K562 (cell line): Measurements from ENCODE around the gene KDM4F. TPM values are rescaled to one million over a fixed set of nuclear protein-coding genes. Genes with fewer than 3 reads are reported as not detected.
A peak's percentile ranks its signal among the peaks of the same experiment; 100 is the strongest.

Source experiments
- ATAC-seq: fragments of 200-7000 bp; cut with Tn5 transposase; 3 replicates; pipeline ENCODE4 v1.9.1; 2020; ENCODE audit warnings: moderate library complexity
- BruUV-seq: library from RNA; stranded (reverse); fragments of 400-500 nt; replicated peaks from 2 replicates; lab custom pipeline; 2021; lab: Mats Ljungman, UMichigan
- CTCF ChIA-PET: fragments of 300-600 bp; formaldehyde crosslinking; extraction: SDS; loops from one replicate; lab custom pipeline; 2021; ENCODE audit warnings: low intra/inter-chr PET ratio; lab: Yijun Ruan, JAX
- POLR2A ChIA-PET: fragments of 300-600, 350-650 bp; sonication (Branson Sonifier 250); formaldehyde crosslinking; extraction: SDS; loops from one replicate; lab custom pipeline; 2021; ENCODE audit warnings: antibody characterized with exemption, inconsistent platforms; lab: Yijun Ruan, JAX
- DNase-seq, 4 experiments: peaks; one replicate each; pipeline versions ENCODE4 v3.0.0 to v3.0.0-alpha.2; 2011 to 2018; ENCODE audit warnings: low spot score in 3 of 4, mixed read lengths in 3 of 4; ENCODE audit errors: extremely low read depth in 1 of 4
- FAIRE-seq: peaks from 2 replicates; lab custom pipeline; 2011; peaks lifted over from hg19 to GRCh38; lab: Jason Lieb, UNC
- H2AFZ ChIP-seq: 2 replicates; pipeline ENCODE4 v1.6.0; 2011; ENCODE audit warnings: low read depth, low read length, control low read depth, inconsistent platforms
- H3K27ac ChIP-seq: fragments of 200-600 bp; 3 replicates; pipeline ENCODE4 v1.8.0; 2011; ENCODE audit warnings: low read depth, mild to moderate bottlenecking, control low read depth, inconsistent platforms, low read length, moderate library complexity, mixed read lengths; ENCODE audit errors: extremely low read depth
- H3K27me3 ChIP-seq, 2 experiments: fragments of 300-600 bp in 1 of 2; 2 replicates in 1 of 2; 3 replicates in 1 of 2; pipeline versions ENCODE4 v1.6.0 to v1.8.0; 2011; ENCODE audit warnings: inconsistent platforms in 2 of 2, low read length in 2 of 2, mild to moderate bottlenecking in 1 of 2, mixed read lengths in 1 of 2, moderate library complexity in 1 of 2; ENCODE audit not compliant: control insufficient read depth in 2 of 2, insufficient read depth in 2 of 2
- H3K36me3 ChIP-seq: fragments of 300-600 bp; 3 replicates; pipeline ENCODE4 v1.8.0; 2011; ENCODE audit warnings: mild to moderate bottlenecking, low read length, inconsistent platforms; ENCODE audit not compliant: control insufficient read depth, insufficient read depth
- H3K4me1 ChIP-seq, 2 experiments: fragments of 200-600 bp in 1 of 2; replicated peaks in 1 of 2; 2 replicates in 1 of 2; 3 replicates in 1 of 2; pipeline versions ENCODE4 v1.5.1 to v1.8.0; 2011; ENCODE audit warnings: inconsistent platforms in 2 of 2, low read length in 2 of 2, mild to moderate bottlenecking in 1 of 2, mixed read lengths in 1 of 2, moderate library complexity in 1 of 2; ENCODE audit not compliant: control insufficient read depth in 2 of 2, insufficient read depth in 2 of 2
- H3K4me2 ChIP-seq: 2 replicates; pipeline ENCODE4 v1.6.1; 2011; ENCODE audit warnings: low read length, control low read depth, inconsistent platforms, mixed read lengths; ENCODE audit not compliant: insufficient read depth
- H3K4me3 ChIP-seq: fragments of 200-600 bp; sonication (generic), shearing (Covaris generic); 2 replicates; pipeline ENCODE4 v1.5.1; 2016; ENCODE audit warnings: control low read depth, inconsistent platforms
- H3K79me2 ChIP-seq: fragments of 200-600 bp; 3 replicates; pipeline ENCODE4 v1.8.0; 2011; ENCODE audit warnings: low read length, inconsistent platforms; ENCODE audit not compliant: control insufficient read depth, insufficient read depth
- H3K9ac ChIP-seq, 2 experiments: 2 replicates each; pipeline versions ENCODE4 v1.6.0 to v1.6.1; 2011; ENCODE audit warnings: low read depth in 2 of 2, low read length in 2 of 2, control low read depth in 1 of 2, inconsistent platforms in 1 of 2, mild to moderate bottlenecking in 1 of 2, mixed read lengths in 1 of 2; ENCODE audit not compliant: insufficient read depth in 1 of 2
- H3K9me1 ChIP-seq: one replicate; pipeline ENCODE4 v1.6.0; 2011; ENCODE audit warnings: inconsistent platforms, mild to moderate bottlenecking, low read length, moderate library complexity; ENCODE audit not compliant: control insufficient read depth, insufficient read depth
- H3K9me3 ChIP-seq: replicated peaks from 2 replicates; pipeline ENCODE4 v1.5.1; 2011; ENCODE audit warnings: low read depth, low read length, inconsistent platforms; ENCODE audit not compliant: control insufficient read depth, insufficient read depth
- H4K20me1 ChIP-seq: replicated peaks from 2 replicates; pipeline ENCODE4 v1.6.1; 2011; ENCODE audit warnings: low read length, inconsistent platforms, mixed read lengths; ENCODE audit not compliant: control insufficient read depth, insufficient read depth
- CEBPB ChIP-seq: fragments of 450-650 bp; IDR thresholded peaks from 2 replicates; pipeline ENCODE4 v1.6.1; 2016; ENCODE audit warnings: missing genetic modification characterization, missing compliant biosample characterization
- CEBPG ChIP-seq, 3 experiments: fragments of 200-800 bp in 1 of 3; sonication (Bioruptor generic) in 1 of 3; sonication (generic) in 1 of 3; formaldehyde crosslinking in 1 of 3; IDR thresholded peaks in 2 of 3; conservative IDR thresholded peaks in 1 of 3; 2 replicates each; pipeline versions ENCODE4 v1.6.1 to v1.8.0; 2016 to 2022; ENCODE audit warnings: missing compliant biosample characterization in 2 of 3, missing genetic modification characterization in 2 of 3, mild to moderate bottlenecking in 1 of 3, missing genetic modification reagents in 1 of 3
- RAD51 ChIP-seq: fragments of 450-650 bp; IDR thresholded peaks from 2 replicates; pipeline ENCODE4 v1.7.1; 2016; ENCODE audit warnings: low read depth, mild to moderate bottlenecking, borderline replicate concordance
- SPI1 ChIP-seq: IDR thresholded peaks from 2 replicates; pipeline ENCODE4 v1.6.1; 2011; ENCODE audit warnings: low read depth, low read length, control low read depth, borderline replicate concordance
- WGBS: fragments of 100-300 bp; shearing (Covaris generic); methylation state at CpG from one replicate; pipeline ENCODE4 v1.1.6; 2016; ENCODE audit warnings: low coverage, mixed read lengths; ENCODE audit not compliant: insufficient coverage; ENCODE audit errors: missing lambda C conversion rate; 5-methylcytosine and 5-hydroxymethylcytosine counted together
- in situ Hi-C: fragments of 300-500 bp; cut with MboI; formaldehyde crosslinking; loops from 4 replicates; pipeline ENCODE4 v1.15.0; 2018; ENCODE audit warnings: inconsistent platforms, mixed read lengths
- intact Hi-C: fragments of 100-400 bp; cut with micrococcal nuclease; formaldehyde crosslinking; loops from 2 replicates; pipeline ENCODE4 v1.14.2; 2022
- polyA plus RNA-seq, 8 experiments: library from polyadenylated mRNA; depleted of rRNA in 4 of 8; stranded (reverse) in 5 of 8; unstranded in 3 of 8; fragments of >200 nt; fragmentation: Nextera tagmentation in 2 of 8; fragmentation: Illumina TruSeq in 1 of 8; extraction: Ambion mirVana in 2 of 8; extraction: Trizol in 1 of 8; gene quantifications; 2 replicates each; pipeline versions ENCODE4 v1.2.1 to v1.2.3, GENCODE V29; 2011 to 2014; ENCODE audit warnings: inconsistent platforms in 1 of 8, missing spikeins in 1 of 8
- total RNA-seq, 7 experiments: library from RNA; depleted of rRNA in 6 of 7; stranded (reverse); fragments of >200 nt in 6 of 7; fragmentation: Illumina TruSeq in 2 of 7; extraction: Trizol in 2 of 7; gene quantifications; 2 replicates each; pipeline versions ENCODE4 v1.2.1 to v1.2.3, GENCODE V29; 2011 to 2021; ENCODE audit warnings: low replicate concordance in 1 of 7
- TF ChIP-seq, protein P1 (sequence below): fragments of 250-450 bp; sonication (Bioruptor Pico); IDR thresholded peaks from 2 replicates; pipeline ENCODE4 v1.4.0; 2020
- TF ChIP-seq, protein P2 (sequence below): fragments of 450-650 bp; IDR thresholded peaks from 2 replicates; pipeline ENCODE4 v1.6.1; 2016
- TF ChIP-seq, protein P3 (sequence below), 2 experiments: fragments of 450-650 bp; formaldehyde crosslinking in 1 of 2; IDR thresholded peaks; 2 replicates each; pipeline versions ENCODE4 v1.4.0 to v1.6.1; 2014 to 2020; ENCODE audit warnings: mild to moderate bottlenecking in 2 of 2, borderline replicate concordance in 1 of 2, low read depth in 1 of 2

The KDM4F gene
- total and polyA plus RNA-seq, 9 of the 15 experiments (the other 6 are each of a cell fraction or from before 2014, with no cell fraction given) = not detected

DNA sequence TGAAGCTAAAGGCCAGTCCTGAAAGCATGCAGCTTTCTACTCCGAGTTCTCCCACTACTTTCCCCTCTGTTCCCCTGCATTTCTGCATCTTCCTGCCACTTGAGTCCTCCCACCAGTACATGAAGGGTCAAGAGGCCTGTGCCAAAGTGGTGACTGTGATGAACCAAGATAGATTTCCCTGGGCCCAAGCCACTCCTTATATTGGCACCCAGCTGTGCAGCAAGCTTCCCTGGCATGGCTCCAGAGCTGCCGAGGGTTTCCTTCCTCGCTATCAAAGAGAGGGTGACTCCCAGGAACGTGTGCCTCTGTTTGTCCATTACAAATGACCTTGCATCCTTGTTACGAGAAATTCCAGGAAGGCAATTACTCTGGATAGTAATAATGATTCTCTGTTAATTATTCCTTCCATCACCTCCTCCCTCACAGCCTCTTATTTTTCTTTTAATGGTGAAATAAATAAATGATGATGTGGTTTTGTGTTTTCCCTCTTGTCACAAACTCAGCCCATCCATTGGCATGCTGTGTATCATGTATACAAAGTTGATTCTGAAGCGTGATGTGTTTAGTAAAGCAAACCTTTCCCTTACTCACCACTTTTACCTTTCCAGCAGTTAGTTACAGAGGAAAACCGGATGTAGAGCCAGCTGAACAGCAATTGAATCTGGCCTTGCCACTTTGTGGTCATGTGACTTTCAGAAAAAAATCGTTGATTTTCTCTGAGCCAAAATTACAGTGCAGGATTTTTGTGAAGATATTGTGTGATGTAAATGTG, 25.8 kb downstream of the KDM4F start (continued):
- TF ChIP-seq, protein P1, sequence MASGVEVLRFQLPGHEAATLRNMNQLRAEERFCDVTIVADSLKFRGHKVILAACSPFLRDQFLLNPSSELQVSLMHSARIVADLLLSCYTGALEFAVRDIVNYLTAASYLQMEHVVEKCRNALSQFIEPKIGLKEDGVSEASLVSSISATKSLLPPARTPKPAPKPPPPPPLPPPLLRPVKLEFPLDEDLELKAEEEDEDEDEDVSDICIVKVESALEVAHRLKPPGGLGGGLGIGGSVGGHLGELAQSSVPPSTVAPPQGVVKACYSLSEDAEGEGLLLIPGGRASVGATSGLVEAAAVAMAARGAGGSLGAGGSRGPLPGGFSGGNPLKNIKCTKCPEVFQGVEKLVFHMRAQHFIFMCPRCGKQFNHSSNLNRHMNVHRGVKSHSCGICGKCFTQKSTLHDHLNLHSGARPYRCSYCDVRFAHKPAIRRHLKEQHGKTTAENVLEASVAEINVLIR (CRISPR knock-in tag) = no peak
- peak; percentile 53; the same call in 1 of the 2 replicates for TF ChIP-seq RAD51

DNA sequence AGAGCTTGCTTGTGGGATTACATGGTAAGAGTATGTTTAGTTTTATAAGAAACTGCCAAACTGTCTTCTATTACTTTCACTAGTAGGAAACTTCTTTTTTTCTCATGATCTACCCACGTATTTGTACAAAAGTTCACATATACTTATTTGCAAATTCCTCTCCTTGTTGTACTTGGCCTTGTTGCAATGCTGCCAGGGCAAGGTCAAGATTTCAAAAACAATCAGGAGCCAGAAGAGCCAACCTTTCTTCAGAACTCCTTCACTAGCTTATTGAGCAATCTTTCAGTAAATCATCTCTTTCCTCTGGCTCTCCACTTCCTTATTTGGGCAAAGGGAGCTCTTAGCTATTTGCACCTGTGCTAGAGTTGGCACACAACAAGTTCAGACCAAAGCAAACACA, 27.2 kb downstream of the KDM4F start:
- H3K36me3 ChIP-seq = no peaks in the 10 kb centered on the region
- H3K4me3 ChIP-seq = no peak overlapping the region
- H4K20me1 ChIP-seq = no peaks in the 10 kb centered on the region
- H3K4me2 ChIP-seq = no peak overlapping the region
- DNase-seq (no peak), ATAC-seq (no peak), FAIRE-seq (no peak)
- POLR2A ChIA-PET = interaction anchor here (1.2 to 1.5 kb wide), 3 partner anchors 12 to 30 kb away, joined by 4 to 5 read pairs (median 4); partner anchors contain the start of gene ENDOD1
- H3K9me1 ChIP-seq = no peaks in the 10 kb centered on the region
- BruUV-seq = no TSS peak
- in situ Hi-C loops = no loop called here
- intact Hi-C loops = no loop called here
- no peaks in the 10 kb centered on the region for H3K27me3 ChIP-seq
- 0% methylated on average over 1 of the region's 1 CpG for WGBS
- no peaks in the 10 kb centered on the region for H3K79me2 ChIP-seq
- H2AFZ ChIP-seq = no peak overlapping the region
- CTCF ChIA-PET = no interaction called here
- H3K27ac ChIP-seq = no peak overlapping the region
- H3K9me3 ChIP-seq = no peaks in the 10 kb centered on the region
- H3K9ac ChIP-seq = no peak overlapping the region
- peaks cover 0 to 11% of the 10 kb centered on the region in 2 experiments; a peak in 3 of 5 replicates for H3K4me1 ChIP-seq
- TF ChIP-seq CEBPB (tag) (peak; percentile 97), CEBPG (CRISPR knock-in tag; IDR thresholded peaks at IDR 0.05) (peak; percentile 89), CEBPG (tag; conservative IDR thresholded peaks at IDR 0.05 in 1 of 2, IDR thresholded peaks at IDR 0.05 in 1 of 2) (peak; percentile 93 to 99), SPI1 (peak; percentile 90)
- TF ChIP-seq, protein P2, sequence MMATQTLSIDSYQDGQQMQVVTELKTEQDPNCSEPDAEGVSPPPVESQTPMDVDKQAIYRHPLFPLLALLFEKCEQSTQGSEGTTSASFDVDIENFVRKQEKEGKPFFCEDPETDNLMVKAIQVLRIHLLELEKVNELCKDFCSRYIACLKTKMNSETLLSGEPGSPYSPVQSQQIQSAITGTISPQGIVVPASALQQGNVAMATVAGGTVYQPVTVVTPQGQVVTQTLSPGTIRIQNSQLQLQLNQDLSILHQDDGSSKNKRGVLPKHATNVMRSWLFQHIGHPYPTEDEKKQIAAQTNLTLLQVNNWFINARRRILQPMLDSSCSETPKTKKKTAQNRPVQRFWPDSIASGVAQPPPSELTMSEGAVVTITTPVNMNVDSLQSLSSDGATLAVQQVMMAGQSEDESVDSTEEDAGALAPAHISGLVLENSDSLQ = peak; percentile 37; the same call in 1 of the 2 replicates
- TF ChIP-seq, protein P3, sequence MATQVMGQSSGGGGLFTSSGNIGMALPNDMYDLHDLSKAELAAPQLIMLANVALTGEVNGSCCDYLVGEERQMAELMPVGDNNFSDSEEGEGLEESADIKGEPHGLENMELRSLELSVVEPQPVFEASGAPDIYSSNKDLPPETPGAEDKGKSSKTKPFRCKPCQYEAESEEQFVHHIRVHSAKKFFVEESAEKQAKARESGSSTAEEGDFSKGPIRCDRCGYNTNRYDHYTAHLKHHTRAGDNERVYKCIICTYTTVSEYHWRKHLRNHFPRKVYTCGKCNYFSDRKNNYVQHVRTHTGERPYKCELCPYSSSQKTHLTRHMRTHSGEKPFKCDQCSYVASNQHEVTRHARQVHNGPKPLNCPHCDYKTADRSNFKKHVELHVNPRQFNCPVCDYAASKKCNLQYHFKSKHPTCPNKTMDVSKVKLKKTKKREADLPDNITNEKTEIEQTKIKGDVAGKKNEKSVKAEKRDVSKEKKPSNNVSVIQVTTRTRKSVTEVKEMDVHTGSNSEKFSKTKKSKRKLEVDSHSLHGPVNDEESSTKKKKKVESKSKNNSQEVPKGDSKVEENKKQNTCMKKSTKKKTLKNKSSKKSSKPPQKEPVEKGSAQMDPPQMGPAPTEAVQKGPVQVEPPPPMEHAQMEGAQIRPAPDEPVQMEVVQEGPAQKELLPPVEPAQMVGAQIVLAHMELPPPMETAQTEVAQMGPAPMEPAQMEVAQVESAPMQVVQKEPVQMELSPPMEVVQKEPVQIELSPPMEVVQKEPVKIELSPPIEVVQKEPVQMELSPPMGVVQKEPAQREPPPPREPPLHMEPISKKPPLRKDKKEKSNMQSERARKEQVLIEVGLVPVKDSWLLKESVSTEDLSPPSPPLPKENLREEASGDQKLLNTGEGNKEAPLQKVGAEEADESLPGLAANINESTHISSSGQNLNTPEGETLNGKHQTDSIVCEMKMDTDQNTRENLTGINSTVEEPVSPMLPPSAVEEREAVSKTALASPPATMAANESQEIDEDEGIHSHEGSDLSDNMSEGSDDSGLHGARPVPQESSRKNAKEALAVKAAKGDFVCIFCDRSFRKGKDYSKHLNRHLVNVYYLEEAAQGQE (IDR thresholded peaks at IDR 0.05; ENCODE audit: borderline replicate concordance) = no peak
- TF ChIP-seq, protein P3 (CRISPR knock-in tag; IDR thresholded peaks at IDR 0.05; ENCODE audit: low read depth) = no peak
